ENCODE measurements around the gene ZNF646.
"Not testable (repeated sequence)": the region's sequence is repeated elsewhere in the genome, so short reads cannot be mapped to it uniquely, and the experiment has no call there.

Gene ZNF646

DNA sequence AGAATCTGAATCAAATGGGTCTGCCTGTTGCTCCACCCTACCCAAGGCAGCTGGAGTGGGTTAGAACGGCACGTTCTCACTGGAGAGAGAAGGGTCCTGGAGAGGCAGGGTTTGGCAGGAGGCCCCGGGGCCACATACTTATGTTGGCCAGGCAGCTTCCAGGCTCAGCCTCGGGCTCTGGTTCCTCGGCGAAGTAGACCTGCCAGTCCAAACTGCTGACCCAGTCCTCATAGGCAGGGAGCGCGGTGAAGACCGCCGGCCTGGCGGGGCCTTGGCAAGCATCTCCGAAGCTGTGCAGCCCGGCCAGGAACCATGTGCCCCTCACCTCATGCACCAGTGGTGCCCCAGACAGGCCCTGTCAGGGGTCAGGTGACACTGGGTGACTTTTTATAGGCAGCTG lies 9.8 kb downstream of the ZNF646 start:
- no peak for DNase-seq (ENCODE audit: low read depth, low spot score)

DNA sequence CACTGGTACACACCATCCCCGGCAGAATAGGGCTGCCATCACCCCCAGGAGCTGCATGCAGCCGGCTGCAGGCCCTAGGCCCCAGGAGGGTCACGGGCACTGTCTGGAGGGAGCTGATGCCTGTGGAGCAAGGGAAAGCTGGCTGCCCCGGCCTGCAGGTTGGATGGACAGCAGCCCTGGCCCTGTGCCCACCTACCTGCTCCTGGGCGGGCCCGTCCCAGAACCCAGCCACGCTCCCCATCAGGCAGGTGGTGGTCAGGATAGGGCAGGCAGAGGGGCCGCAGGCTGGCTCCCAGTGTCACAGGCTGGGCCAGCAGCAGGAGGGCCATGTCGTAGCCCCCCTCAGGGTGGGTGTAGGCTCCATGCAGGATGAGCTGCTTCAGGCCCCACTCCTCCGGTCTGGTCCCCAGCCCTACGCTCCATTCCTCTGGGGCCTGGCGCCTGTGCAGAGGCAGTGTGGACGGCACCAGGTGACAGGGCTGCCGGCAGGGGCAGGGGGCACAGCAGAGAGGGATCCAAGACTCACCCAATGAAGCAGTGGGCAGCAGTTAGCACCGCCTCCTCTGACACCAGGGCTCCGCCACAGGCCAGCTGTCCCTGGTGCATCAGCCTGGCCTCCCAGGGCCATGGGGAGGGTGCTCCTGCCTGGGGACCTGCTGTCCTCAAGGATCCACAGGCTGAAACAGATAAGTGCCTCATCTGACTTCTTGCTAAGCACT lies 10.5 kb downstream of the ZNF646 start:
- no peak for DNase-seq (ENCODE audit: low read depth, low spot score)

DNA sequence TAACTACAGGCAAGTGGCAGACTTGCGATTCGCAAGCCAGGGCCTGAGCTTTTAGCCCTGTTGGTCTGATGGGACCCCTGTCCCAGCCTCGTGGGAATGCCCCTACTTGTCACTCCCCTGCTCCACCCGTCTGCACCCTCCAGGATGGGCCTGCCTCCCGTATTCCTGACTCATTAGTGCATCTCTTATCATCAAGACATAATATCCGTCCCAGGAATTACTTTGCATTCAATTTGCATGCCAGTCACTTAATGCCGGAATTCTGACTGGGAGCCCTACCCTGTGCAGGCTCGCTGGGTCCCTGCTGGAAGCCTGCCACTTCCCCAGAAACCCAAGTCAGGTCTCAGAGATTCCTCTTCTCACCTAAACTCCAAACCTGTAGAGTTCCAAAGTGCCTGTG lies 11.2 kb downstream of the ZNF646 start:
- peak; percentile 29 for DNase-seq (ENCODE audit: low read depth, low spot score)

DNA sequence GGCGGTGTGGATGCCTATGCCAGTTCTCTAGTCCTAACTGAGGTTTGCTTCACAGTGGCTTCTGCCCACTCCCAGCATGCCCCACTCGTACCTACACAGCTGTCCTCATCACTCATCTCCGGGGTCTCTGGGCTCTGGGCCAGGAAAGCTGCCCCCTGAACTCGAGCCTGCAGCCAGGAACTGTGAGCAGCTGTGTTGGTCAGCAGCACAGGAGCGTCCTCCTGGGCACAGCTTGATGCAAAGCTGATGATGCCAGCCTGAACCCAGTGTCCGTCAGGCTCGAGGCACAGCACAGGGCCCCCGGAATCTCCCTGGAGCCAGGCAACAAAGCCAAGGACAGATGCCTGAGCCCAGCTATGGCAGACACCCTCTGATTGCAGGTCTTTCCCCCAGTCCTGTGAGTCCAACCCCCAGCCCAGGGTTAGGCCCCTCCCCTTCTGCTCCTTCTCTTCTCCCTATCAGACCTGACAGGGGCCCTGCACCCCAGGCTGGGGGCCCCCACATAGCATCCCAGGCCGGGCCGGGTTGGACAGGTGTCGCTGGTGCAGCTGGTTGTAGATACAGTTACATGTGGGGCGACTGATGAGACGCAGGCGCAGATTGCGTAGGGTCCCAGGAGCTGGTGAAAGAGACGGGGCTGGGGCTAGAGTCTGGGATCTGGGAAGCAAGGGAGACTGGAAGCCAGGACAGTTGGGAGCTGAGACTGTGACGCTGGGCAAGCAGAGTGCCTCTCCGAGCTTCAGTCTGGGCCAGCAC lies 11.8 kb downstream of the ZNF646 start:
- DNase-seq (ENCODE audit: low read depth, low spot score): no peak

DNA sequence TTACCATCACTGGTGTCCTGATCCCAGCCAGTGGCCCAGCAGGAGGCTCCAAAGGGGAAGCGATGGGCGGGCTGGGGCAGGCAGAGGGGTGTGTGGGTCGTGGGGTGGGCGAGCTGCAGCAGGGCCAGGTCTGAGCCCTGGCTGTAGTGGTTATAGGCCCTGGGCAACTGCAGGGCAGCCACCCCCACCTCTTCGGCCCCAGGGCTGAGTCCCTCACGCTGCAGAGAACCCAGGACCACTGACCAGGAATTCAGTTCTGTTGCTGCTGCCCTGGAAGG lies 12.3 kb downstream of the ZNF646 start:
- DNase-seq (ENCODE audit: low read depth, low spot score): no peak

DNA sequence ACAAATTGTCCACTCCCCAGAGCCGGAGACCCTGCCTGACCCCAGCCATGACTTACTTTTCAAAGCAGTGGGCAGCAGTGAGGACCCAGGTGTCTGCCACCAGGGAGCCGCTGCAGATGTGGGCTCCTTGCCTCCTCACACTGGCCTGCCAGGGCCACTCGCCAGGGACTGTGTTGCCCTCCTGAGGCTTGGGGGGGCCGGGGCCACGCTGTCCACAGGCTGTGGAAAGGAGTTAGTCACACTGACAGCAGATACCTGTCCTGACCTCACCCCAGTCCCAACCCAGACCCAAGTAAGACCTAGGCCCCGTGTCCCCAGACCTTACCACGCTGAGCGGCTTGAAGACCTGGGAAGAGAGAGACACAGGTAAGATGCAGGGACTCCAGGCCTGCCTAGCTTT lies 13.3 kb downstream of the ZNF646 start:
- DNase-seq (ENCODE audit: low read depth, low spot score): no peak

DNA sequence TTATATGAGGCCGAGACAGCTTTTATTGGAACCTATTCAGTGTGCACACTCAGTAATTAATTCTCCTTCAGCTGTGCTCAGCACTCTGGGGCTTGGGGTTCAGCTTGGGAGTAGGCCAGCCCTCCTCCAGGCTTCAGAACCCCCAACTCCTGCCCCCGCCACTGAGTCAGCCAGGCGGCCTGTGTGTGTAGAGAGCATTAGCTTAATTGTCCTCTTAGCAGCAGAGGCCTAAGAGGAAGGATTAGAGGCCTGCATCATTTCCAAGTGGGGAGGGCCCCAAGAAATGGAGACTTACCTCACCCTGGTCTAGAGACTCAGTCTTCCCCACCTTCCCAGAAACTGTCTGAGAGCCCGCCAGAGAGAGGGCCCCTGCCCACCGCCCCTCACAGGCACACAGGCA lies 13.7 kb downstream of the ZNF646 start:
- no peak for DNase-seq (ENCODE audit: low read depth, low spot score)

DNA sequence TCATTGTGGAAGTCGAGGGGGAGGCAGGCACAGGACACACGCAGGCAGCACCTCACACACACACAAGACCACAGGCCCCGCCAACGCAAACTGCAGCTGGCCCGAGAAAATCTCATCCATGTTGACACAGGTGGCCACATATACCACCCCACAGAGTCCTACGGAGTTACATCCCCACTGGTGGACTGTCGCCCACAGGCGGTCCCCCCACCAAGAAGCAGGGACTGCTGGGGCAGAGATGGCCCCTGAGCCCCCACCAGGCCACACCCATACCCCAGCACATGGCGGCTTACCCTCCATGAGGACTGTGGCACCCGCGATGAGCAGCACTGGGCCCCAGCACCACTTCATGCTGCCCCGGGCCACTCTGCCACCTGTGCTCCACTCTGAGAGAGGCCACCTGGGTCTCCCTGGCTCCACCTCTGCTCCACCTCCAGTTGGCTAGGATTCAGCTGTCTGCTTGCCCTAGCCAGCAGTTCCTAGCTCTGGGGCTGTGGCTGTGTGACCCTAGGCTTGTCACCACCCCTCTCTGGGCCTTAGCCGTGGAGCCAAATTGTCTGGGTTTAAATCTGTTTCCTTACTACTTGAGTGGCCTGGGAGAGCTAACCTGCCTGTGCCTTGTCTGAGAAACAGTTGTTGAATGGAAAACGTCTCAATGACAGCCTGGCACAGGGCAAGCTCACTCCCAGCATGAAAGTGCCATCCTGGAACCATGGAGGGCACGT lies 14.4 kb downstream of the ZNF646 start, which contains the start of gene PRSS53:
Gene PRSS53 (minus strand): TSS at position 485 of the 725 bp plus-strand sequence. CDS start 134 bp downstream, at position 351.
- no peak for DNase-seq (ENCODE audit: low read depth, low spot score)

DNA sequence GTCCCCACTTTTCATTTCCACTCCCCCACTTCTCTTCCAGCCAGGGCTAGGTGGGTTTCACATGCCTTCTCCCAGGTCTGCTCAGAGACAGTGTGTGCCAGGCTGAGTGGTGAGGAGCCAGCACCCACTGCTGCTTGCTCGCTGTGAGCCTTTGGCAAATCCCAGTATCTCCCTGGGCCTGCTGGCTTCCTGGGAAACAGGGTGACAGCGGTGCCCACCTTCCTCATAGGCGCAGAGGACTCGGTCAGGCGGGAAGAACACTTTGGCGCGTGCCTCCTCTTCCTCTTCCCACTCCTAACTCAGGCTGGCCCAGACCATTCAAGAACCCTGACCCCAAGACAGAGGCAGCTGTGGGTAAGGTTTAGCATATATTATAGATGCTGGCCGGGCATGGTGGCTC lies 15.0 kb downstream of the ZNF646 start:
- DNase-seq (ENCODE audit: low read depth, low spot score): no peak

DNA sequence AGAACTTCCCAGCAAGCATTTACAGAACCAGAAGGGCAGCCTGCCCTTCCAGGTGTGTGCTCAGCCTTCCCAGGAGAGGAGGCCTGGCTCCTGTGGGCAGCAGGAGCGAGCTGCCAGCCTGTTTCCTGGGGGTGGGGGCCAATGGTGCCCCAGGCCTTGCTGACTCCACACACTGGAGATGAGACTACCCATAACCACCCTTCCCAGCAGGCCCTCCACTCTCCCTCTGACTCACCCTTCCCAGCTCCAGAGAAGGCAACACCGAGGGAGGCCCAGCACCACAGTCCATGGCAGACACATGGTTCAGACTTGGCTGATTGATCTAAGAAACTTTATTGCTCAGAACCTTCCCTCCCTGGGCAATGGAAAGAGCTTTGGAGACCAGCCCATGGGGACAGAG lies 16.3 kb downstream of the ZNF646 start:
- DNase-seq (ENCODE audit: low read depth, low spot score): peak; percentile 43

DNA sequence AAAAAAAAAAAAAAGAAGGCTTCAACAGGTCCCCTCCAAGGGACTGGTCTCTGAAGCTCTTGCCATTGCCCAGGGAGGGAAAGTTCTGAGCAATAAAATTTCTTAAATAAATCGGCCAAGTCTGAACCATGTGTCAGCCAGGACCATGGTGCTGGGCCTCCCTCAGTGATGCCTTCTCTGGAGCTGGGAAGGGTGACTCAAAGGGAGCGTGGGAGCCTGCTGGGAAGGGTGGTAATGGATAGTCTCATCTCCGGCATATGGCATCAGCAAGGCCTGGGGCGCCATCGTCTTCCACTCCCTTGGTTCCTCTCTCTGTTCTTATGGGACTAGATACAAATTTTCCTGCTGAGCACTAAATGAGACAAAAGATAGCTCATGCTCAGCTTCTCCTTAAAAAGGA lies 18.1 kb downstream of the ZNF646 start:
- no peak for DNase-seq (ENCODE audit: low read depth, low spot score)

DNA sequence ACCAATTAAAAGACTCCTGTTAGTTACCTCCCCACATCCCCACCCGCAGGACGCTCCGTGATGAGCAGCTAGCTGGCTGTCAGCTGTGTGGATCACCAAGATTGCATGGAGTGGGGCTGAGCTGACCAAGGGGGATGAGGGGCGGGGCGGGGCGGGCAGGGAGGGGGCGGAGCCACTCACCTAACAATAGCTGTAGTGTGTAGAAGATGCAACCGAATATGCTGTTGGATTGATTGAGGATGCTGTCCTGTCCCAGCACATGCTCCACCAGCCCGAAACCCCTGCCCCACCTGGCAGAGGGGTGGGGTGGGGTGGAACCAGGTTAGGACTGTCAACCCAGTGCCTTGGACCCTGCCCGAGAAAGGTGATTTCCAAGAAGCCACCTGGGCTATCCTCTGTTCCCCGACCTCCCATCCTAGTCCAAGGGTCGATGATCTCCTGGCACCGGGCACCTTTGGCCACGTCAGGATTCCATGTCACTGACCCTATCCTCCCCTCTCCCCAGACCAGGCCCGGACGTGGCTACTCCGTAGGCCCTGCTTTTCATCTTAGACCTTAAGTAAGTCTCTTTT lies 19.0 kb downstream of the ZNF646 start:
- peak; percentile 57 for DNase-seq (ENCODE audit: low read depth, low spot score)

DNA sequence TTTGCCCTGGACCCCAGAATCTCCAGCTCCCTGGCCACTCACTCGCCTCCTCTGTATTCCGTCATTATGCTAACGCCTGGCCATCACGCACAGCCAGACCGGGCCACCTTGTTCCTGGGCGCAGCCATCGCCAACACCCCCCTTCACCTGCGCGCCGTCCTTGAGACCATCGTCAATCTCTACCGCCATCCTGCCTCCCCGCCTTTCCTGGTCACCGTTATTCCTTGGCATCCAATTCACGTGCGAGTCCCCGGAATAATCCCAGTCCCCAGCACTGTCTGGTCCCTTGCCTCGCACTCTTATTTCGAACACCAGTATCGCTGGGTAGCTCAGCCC lies 19.8 kb downstream of the ZNF646 start:
- DNase-seq (ENCODE audit: low read depth, low spot score): peak; percentile 49

DNA sequence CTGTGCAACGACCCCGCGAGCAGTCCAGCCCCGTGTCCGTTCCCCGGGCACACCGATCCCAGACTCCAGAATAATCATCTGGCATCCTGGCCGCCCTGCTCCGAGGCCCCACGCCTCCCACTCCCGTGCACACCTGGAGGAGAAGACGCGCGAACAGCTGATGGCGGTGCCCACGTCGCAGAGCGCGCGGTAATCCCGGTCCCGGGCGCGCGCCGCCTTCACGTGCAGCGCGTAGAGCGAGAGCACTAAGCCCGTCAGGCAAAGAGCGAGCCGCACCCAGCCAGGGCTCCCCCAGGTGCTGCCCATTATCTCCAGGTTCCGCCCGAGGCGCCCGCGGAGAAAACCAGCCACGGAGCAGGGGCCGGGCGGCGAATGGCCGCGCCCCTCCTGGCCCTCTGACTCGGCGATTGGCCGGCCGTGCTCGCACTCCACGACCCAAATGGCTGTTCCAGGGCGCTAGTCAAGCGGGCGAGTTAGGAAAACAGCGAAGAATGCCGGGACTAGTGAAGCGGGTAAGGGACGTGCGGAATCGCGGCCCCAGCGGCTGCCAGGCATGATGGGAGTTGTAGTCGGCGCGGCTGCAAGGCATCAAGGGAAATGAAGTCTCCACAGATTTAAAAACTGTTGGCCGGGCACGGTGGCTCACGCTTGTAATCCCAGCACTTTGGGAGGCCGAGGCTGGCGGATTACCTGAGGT lies 20.4 kb downstream of the ZNF646 start, which contains the start of gene VKORC1:
Gene VKORC1 (minus strand): TSS at position 374 of the 697 bp plus-strand sequence. CDS start 68 bp downstream, at position 306.
- DNase-seq (ENCODE audit: low read depth, low spot score): peak; percentile 99

DNA sequence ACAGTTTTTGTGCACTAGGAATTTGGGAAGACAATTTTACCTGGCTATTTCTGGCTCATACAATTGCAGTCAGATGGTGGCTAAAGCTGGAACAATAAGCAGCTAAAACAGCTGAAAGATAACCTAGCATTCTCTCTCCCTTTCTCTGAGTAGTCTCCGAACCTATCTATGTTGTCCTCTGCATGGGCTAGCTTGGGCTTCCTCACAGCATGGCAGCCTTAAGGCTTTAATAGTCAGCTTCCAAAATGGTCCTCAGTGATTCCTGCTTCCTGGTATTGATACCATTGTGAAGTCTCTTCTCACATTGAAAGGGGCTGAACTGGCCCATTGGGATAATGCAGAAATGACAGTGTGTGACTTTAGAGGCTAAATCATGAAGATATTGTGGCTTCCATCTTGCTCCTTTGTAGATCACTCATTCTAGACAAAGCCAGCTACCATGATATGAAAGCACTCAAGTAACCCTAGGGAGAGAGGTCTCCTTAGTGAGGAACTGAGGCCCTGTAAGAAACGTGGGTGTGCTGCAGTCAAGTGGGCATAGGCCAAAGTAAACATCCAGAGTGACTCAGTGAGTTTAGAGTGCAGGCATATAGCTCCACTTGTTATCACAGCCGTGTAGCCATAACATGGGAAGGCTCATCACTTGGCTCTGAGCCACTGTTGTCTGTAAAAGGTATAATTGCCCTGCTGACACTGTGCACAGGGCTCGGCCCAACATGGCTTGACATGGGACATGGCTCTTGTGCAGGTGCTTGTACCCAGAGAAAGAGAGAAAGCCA lies 25.8 kb downstream of the ZNF646 start:
- no peak for DNase-seq (ENCODE audit: low read depth, low spot score)

DNA sequence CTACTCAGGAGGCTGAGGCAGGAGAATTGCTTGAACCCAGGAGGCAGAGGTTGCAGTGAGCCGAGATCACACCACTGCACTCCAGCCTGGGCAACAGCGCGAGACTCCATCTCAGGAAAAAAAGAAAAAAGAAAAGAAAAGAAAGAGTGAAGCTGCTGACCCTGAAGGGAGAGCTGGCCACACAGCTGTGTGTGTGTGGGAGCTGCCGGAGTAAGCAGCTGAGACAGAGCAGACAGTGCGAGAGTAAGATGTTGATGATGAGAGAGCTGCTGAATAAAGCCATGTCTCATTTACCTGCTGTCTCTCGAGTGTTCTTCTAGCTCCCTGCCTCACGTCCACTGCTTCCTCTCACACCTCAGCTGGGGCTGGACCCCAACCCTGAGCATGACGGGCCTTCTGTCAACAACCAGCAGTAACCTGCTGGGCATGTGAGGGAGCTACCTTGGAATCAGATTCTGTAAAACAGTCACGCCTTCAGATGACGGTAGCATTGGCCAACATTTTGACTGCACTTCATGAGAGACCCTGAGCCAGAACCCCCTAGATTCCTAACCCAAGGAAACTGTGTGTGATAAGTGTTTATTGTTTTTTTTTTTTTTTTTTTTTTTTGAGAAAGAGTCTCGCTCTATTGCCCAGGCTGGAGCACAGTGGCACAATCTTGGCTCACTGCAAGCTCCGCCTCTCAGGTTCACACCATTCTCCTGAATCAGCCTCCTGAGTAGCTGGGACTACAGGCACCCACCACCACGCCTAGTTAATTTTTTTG lies 26.8 kb downstream of the ZNF646 start:
- DNase-seq (ENCODE audit: low read depth, low spot score): not testable (repeated sequence)

DNA sequence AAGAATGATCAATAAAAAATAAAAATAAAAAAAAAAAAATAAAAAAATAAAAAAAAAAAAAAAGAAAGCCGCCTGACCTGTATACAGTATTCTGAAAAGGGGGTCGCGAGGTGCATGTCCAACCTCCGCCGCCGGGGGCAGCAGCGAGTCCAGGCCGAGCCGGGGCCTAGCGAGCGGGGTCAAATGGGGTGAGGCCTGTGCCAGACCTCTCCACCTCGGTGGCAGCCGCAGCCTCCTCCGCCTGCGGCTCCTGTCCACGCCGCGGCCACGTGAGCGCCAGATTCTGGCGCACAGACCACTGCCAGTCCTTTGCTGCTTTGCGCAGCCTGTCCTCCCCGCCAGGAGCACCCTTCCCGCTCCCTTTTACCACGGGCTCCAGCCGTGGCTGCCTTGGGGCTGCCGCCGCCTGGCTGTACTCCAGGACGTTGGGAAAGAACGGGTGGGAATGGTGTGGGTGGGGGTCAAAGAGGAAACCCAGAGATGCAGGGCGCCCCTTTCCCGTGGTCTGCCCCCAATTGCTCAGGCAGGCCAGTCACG lies 31.5 kb downstream of the ZNF646 start:
- DNase-seq (ENCODE audit: low read depth, low spot score): peak; percentile 72

DNA sequence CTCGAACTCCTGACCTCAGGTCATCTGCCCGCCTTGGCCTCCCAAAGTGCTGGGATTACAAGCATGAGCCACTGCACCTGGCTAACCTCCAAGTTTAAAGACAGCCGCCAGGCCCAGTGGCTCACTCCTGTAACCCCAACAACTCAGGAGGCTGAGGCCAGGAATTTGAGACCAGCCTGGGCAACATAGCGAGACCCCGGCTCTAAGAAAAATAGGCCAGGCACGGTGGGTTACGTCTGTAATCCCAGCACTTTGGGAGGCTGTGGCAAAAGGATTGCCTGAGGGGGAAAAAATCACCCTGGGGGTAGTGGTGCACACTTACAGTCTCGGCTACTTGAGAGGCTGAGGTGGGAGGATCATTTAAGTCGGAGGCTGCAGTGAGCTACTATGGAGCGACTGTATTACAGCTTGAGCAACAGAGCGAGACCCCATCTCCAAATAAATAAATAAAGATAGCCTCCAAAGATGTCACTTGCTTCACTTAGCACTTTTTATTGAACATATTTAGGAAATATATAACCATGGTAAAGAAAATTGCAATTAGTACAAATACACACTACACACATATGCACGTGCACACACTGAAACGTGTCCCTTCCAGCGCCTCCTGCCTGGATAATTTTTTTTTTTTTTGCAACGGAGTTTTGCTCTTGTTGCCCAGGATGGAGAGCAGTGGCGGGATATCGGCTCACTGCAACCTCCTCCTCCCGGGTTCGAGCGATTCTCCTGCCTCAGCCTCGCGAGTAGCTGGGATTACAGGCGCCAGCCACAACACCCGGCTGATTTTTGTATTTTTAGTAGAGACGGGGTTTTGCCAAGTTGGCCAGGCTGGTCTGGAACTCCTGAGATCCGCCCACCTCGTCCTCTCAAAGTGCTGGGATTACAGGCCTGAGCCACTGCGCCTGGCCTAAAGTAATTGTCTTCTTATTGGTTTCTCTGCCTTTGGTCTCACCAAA lies 32.6 kb downstream of the ZNF646 start:
- no peak for DNase-seq (ENCODE audit: low read depth, low spot score)

DNA sequence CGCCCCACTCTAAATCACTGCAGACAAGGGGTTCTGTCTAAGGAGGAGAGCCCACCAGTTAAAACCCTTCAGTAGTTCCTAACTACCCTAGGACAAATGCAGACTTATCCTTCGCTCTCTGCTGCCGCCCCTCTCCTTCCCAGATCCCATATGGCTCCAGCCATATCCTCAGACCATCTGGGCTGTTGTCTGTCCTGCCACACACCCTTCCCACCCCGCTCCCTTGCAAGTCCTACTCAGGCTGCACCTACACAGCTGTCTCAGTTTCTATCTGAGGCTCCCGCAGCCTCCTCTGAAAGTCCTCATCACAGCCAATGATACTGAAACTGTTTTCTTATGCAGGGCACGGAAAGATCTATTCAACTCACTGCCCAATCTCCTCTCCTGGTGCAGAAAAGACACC lies 33.2 kb downstream of the ZNF646 start:
- no peak for DNase-seq (ENCODE audit: low read depth, low spot score)
